ENCODE measurements around the gene ZNF428.

ZNF428 gene

DNA sequence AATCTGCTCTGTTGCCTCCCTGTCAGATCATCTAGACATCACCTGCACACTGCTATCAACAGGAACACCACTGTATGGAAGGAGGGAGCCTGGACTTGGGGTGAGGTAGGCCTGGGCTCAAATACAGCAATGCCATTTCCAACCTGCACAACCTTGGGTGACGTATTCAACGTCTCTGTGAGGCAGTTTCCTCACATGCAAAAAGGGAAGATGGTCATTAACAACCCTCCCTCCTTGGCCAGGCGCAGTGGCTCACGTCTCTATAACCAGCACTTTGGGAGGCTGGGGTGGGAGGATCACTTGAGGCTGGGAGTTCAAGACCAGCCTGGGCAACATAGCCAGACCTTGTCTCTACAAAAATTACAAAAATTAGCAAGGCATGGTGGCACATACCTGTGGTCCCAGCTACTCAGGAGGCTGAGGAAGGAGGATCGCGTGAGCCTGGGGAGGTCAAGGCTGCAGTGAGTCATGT, 57.2 kb downstream of the ZNF428 start:
- DNase-seq (ENCODE audit: low read depth) = no peak

GRCh38 chr19:43561139-43561970, 58.1 kb downstream of the ZNF428 start:
- no peak for DNase-seq (ENCODE audit: low read depth)

GRCh38 chr19:43560687-43561086, 58.7 kb downstream of the ZNF428 start:
- no peak for DNase-seq (ENCODE audit: low read depth)
